ENCODE results near the gene GFRA1.

- TF ChIP-seq CTCF (IDR thresholded peaks at IDR 0.05) (no peak), EZH2 (IDR thresholded peaks at IDR 0.05; ENCODE audit: borderline replicate concordance, insufficient read depth, low read depth, low read length, poor library complexity, severe bottlenecking) (no peak)
Observed at GRCh38 chr10:116182426-116182825, 90.6 kb downstream of the GFRA1 start.

Measured in B cell (primary cell).